Activated T-cell treated with anti-CD3 and anti-CD28 coated beads, Interleukin-2, amount 50 U/mL, for 48 hours (primary cell): ENCODE results near the gene MREG.
"Not testable (repeated sequence)": the region's sequence is repeated elsewhere in the genome, so short reads cannot be mapped to it uniquely, and the experiment has no call there.

Experiments
- DNase-seq, 2 experiments: peaks; one replicate each; pipeline ENCODE4 v3.0.0-alpha.2; 2020

Gene MREG

GRCh38 chr2:216018709-216019108 is 5.4 kb upstream of the MREG start:
- no peak for DNase-seq

- DNase-seq: peak; percentile 51 to 64
These were observed 4.0 kb upstream of the MREG start for GRCh38 chr2:216017365-216017764.

- no peak for DNase-seq
These were observed 3.2 kb upstream of the MREG start for GRCh38 chr2:216016581-216016980.

GRCh38 chr2:216015722-216016464 is 2.5 kb upstream of the MREG start:
- DNase-seq: peak; percentile 45 to 60

- no peak for DNase-seq
These were observed 1.6 kb upstream of the MREG start for GRCh38 chr2:216014986-216015385.

GRCh38 chr2:216014006-216014405 is 655 bp upstream of the MREG start:
- DNase-seq: no peak

- no peak for DNase-seq
These were observed 596 bp downstream of the MREG start for GRCh38 chr2:216012830-216013079.

GRCh38 chr2:216012133-216012829 is 1.1 kb downstream of the MREG start:
- no peak for DNase-seq

- DNase-seq: not testable (repeated sequence)
These were observed 4.1 kb downstream of the MREG start for GRCh38 chr2:216009215-216009614.

GRCh38 chr2:216008387-216008786 is 5.0 kb downstream of the MREG start:
- no peak for DNase-seq

GRCh38 chr2:216006164-216006663 is 7.1 kb downstream of the MREG start:
- DNase-seq: peak; percentile 66 to 68

GRCh38 chr2:216004697-216005283 is 8.6 kb downstream of the MREG start:
- DNase-seq: peak in 1 of 2 experiments; percentile 36

- no peak for DNase-seq
These were observed 9.3 kb downstream of the MREG start for GRCh38 chr2:216003876-216004696.

GRCh38 chr2:216002693-216003092 is 10.7 kb downstream of the MREG start:
- DNase-seq: no peak

GRCh38 chr2:216002101-216002678 is 11.2 kb downstream of the MREG start:
- DNase-seq: no peak

- DNase-seq: no peak
These were observed 11.9 kb downstream of the MREG start for GRCh38 chr2:216001216-216002100.

- no peak for DNase-seq
These were observed 14.7 kb downstream of the MREG start for GRCh38 chr2:215998636-215999035.

- no peak for DNase-seq
These were observed 16.1 kb downstream of the MREG start for GRCh38 chr2:215997219-215997618.

GRCh38 chr2:215994911-215995310 is 18.4 kb downstream of the MREG start:
- DNase-seq: no peak

- not testable (repeated sequence) for DNase-seq
These were observed 24.7 kb downstream of the MREG start for GRCh38 chr2:215988556-215989207.

- DNase-seq: no peak
These were observed 28.1 kb downstream of the MREG start for GRCh38 chr2:215985257-215985656.
